ENCODE measurements around the gene AGRP. TPM values are rescaled to one million over a fixed set of nuclear protein-coding genes. Genes with fewer than 3 reads are reported as not detected.

Gene AGRP
- total and polyA plus RNA-seq, 2 of the 4 experiments (the other 2 are of a cell fraction) = not detected

- Histone ChIP-seq H3K79me1 (ENCODE audit: low read depth in 1 of 2, low read length in 2 of 2) (peaks cover 0 to 49% of the 10 kb centered on the region in 2 experiments; a peak in 2 of 4 replicates), H3K9me1 (ENCODE audit: insufficient read depth, low read length) (peaks cover 5% of the 10 kb centered on the region; the same call in 1 of the 2 replicates), H4K20me1 (ENCODE audit: insufficient read depth, low read length) (peaks cover 45% of the 10 kb centered on the region), H2AFZ (replicated peaks; ENCODE audit: low read length, poor library complexity) (peak overlapping the region; percentile 49), H3K9me3 (ENCODE audit: control insufficient read depth, insufficient read depth, low read length) (no peaks in the 10 kb centered on the region), H3K23ac (ENCODE audit: low read depth, low read length) (no peak overlapping the region), H2BK20ac (ENCODE audit: low read depth, low read length) (no peak overlapping the region), H4K8ac (ENCODE audit: low read depth in 2 of 2, low read length in 2 of 2) (no peak overlapping the region), H2AK5ac (ENCODE audit: low read depth, low read length) (no peak overlapping the region), H3K4me1 (ENCODE audit: control insufficient read depth, insufficient read depth, low read length) (peaks cover 29% of the 10 kb centered on the region), H4K5ac (ENCODE audit: low read depth, low read length) (no peak overlapping the region), H3K27me3 (ENCODE audit: control insufficient read depth, insufficient read depth, low read length) (no peaks in the 10 kb centered on the region), H2AK9ac (replicated peaks; ENCODE audit: low read depth, low read length, poor library complexity) (no peak overlapping the region), H3K14ac (replicated peaks; ENCODE audit: low read depth, low read length) (no peak overlapping the region), H3K27ac (ENCODE audit: insufficient read depth, low read length) (no peak overlapping the region), H3K36me3 (ENCODE audit: control insufficient read depth, insufficient read depth, low read length) (peaks cover 34% of the 10 kb centered on the region), H3K9ac (ENCODE audit: low read depth, low read length) (no peak overlapping the region), H3K18ac (ENCODE audit: low read depth, low read length) (no peak overlapping the region), H4K91ac (ENCODE audit: insufficient read depth, low read depth, low read length) (no peak overlapping the region), H3K56ac (ENCODE audit: extremely low read depth, insufficient read depth, low read length) (no peak overlapping the region), H2BK5ac (ENCODE audit: low read depth, low read length, poor library complexity, severe bottlenecking) (no peak overlapping the region), H2BK120ac (ENCODE audit: low read depth, low read length) (no peak overlapping the region), H3K4ac (ENCODE audit: low read depth, low read length) (no peak overlapping the region), H2BK15ac (ENCODE audit: low read depth, low read length) (no peak overlapping the region), H3K4me2 (ENCODE audit: low read depth, low read length) (no peak overlapping the region), H3K4me3 (ENCODE audit: insufficient read depth, low read depth, low read length) (no peak overlapping the region)
- BruUV-seq (replicated peaks) = no TSS peak
- TF ChIP-seq BHLHE40 (IDR thresholded peaks at IDR 0.05; ENCODE audit: low read depth, low read length) (peak; percentile 54; the same call in 1 of the 2 replicates), CHD1 (IDR thresholded peaks at IDR 0.05; ENCODE audit: low read depth, low read length) (no peak)
- dilution Hi-C loops (cut with HindIII; ENCODE audit: low sequenced_read_pairs, unreplicated experiment) (no loop called here), intact Hi-C loops (cut with micrococcal nuclease) (no loop called here), in situ Hi-C loops (cut with MboI; ENCODE audit: low sequenced_read_pairs) (no loop called here)
- DNase-seq (peak; percentile 19), ATAC-seq (ENCODE audit: low read depth) (peak; percentile 38)
- CTCF ChIA-PET = no interaction called here
- POLR2A ChIA-PET (ENCODE audit: unreplicated experiment) = no interaction called here
- 14% methylated on average over 2 of the region's 5 CpGs; no CpG with 5 or more reads in 1 of the 2 experiments for WGBS, 2 experiments (ENCODE audit: extremely low coverage in 2 of 2, insufficient read length in 1 of 2)
These were observed 41.4 kb downstream of the AGRP start for GRCh38 chr16:67441907-67442306.
